ENCODE measurements around the gene EPB41L2. TPM values are rescaled to one million over a fixed set of nuclear protein-coding genes. Genes with fewer than 3 reads are reported as not detected.

Gene EPB41L2
- total RNA-seq, 1 donor from 2014 or later, result 124 TPM

DNA sequence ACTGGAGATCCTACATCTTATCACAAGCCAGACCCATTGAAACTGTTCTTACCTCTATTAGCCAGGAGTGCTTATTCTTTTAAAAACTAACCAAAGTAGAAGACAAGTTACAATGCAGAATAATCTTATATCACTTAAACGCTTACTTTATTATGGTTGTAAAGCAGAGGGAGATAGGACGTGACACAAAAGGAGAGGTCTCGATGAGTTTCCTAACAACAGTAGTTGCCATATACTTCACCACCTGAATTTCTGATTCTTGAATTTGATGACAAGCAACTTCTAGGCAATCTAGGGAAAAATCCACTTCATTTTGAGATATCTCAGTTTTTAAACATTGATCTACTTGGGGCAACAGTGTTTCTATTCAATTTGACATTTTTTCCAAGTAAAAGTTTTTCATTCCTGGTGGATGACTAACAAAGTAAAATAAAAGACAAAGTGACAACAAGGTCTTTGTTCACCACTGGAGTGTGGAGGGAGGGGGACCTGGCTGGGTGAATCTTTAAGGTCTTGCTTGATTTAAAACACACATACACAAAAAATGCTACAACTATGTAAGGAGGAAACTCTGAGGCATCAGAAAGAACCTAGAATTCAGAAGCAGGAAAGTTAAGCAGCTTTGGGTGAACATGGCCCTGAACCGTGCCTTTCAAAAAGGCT, 125.0 kb downstream of the EPB41L2 start:
- TF ChIP-seq CTCF (IDR thresholded peaks at IDR 0.05), result no peak
- DNase-seq, result no peak
- Histone ChIP-seq H3K27ac (no peak overlapping the region), H3K4me1 (peaks cover 21% of the 10 kb centered on the region), H3K4me3 (no peak overlapping the region), H3K36me3 (no peaks in the 10 kb centered on the region), H3K9me3 (no peaks in the 10 kb centered on the region), H3K27me3 (ENCODE audit: low read depth) (no peaks in the 10 kb centered on the region)
- intact Hi-C loops (cut with DNase I), result no loop called here
- no peak for ATAC-seq

GRCh38 chr6:130936933-130937332, 126.1 kb downstream of the EPB41L2 start:
- intact Hi-C loops (cut with DNase I), result no loop called here
- Histone ChIP-seq H3K4me1 (peaks cover 21% of the 10 kb centered on the region), H3K36me3 (no peaks in the 10 kb centered on the region), H3K9me3 (no peaks in the 10 kb centered on the region), H3K4me3 (no peak overlapping the region), H3K27me3 (ENCODE audit: low read depth) (no peaks in the 10 kb centered on the region), H3K27ac (no peak overlapping the region)
- ATAC-seq (no peak), DNase-seq (no peak)
- no peak for TF ChIP-seq CTCF (IDR thresholded peaks at IDR 0.05)

- Histone ChIP-seq H3K9me3 (no peaks in the 10 kb centered on the region), H3K36me3 (no peaks in the 10 kb centered on the region), H3K27ac (no peak overlapping the region), H3K27me3 (ENCODE audit: low read depth) (no peaks in the 10 kb centered on the region), H3K4me1 (peaks cover 21% of the 10 kb centered on the region), H3K4me3 (no peak overlapping the region)
- DNase-seq (no peak), ATAC-seq (no peak)
- intact Hi-C loops (cut with DNase I), result no loop called here
- no peak for TF ChIP-seq CTCF (IDR thresholded peaks at IDR 0.05)
Observed at GRCh38 chr6:130935978-130936377, 127.1 kb downstream of the EPB41L2 start.

DNA sequence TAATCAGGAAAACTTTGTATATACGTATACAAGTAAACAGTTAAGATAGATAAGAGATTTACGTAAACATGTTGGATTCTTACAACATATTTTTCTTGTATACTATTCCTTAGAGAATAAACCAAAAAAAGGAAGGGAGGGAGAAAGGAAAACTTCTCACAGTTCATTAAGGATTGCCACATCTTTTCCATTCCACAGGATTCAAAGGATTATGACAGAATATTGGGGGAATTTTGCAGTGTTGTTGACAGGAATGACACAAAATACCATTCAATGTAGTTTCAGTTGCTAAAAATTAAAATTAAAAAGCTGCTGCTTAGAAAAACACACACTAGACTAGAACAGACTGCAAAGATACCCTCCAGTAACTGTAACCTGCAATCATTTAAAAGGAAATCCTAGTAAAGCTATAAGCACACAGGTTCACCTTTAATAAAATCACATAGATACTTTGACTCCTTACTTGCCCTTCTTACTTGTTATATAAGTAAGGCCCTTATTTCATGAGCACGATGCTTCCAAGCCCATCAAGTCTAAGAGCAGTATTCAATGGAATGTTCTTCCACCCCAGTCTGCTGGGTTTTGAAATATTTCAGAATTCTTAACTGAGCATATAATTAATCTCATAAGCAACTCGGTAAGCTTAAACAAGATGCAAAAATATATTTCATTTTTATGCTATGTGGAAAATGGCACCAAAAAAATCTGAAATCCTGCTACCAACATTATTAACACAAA, 128.0 kb downstream of the EPB41L2 start:
- DNase-seq, result no peak

DNA sequence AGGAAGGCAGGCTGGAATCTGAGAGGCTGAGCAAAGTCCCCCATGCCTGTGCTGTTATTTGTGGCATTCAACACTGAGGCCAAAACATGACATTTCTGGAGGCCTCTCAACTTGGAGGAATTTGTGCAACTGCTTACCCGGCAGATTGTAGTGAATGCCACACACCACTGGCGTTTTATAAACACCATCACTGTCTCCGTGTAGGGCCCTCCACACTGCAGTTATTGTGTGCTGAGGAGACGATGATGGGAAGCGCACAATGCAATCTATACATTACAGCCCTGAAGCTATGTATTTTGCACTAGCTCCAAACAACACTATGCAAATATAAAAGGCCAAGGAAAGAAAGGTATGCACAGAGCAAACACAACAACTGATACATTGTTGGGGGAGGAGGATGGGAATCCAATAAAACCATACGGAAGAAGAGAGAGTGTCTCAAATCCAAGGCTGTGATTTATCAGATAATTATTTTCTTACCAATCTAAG, 129.3 kb downstream of the EPB41L2 start:
- Histone ChIP-seq H3K36me3 (no peaks in the 10 kb centered on the region), H3K27me3 (ENCODE audit: low read depth) (no peaks in the 10 kb centered on the region), H3K4me3 (no peak overlapping the region), H3K9me3 (no peaks in the 10 kb centered on the region), H3K4me1 (peaks cover 28% of the 10 kb centered on the region), H3K27ac (no peak overlapping the region)
- no peak for DNase-seq
- peak; percentile 45 to 50 for ATAC-seq
- no peak for TF ChIP-seq CTCF (IDR thresholded peaks at IDR 0.05)
- intact Hi-C loops (cut with DNase I), result no loop called here

More for the DNA sequence above, 128.0 kb downstream of the EPB41L2 start:
- Histone ChIP-seq H3K4me3 (no peak overlapping the region), H3K4me1 (peaks cover 21% of the 10 kb centered on the region), H3K27ac (no peak overlapping the region), H3K27me3 (ENCODE audit: low read depth) (no peaks in the 10 kb centered on the region), H3K9me3 (no peaks in the 10 kb centered on the region), H3K36me3 (no peaks in the 10 kb centered on the region)
- intact Hi-C loops (cut with DNase I), result no loop called here
- no peak for TF ChIP-seq CTCF (IDR thresholded peaks at IDR 0.05)
- no peak for ATAC-seq
